K562 (cell line): ENCODE results near the gene RHBDF2. TPM values are rescaled to one million over a fixed set of nuclear protein-coding genes. Genes with fewer than 3 reads are reported as not detected.

Experiments
- ATAC-seq: fragments of 200-7000 bp; cut with Tn5 transposase; 3 replicates; pipeline ENCODE4 v1.9.1; 2020; ENCODE audit warnings: moderate library complexity
- BruUV-seq: library from RNA; stranded (reverse); fragments of 400-500 nt; replicated peaks from 2 replicates; lab custom pipeline; 2021; lab: Mats Ljungman, UMichigan
- CTCF ChIA-PET: fragments of 300-600 bp; formaldehyde crosslinking; extraction: SDS; loops from one replicate; lab custom pipeline; 2021; ENCODE audit warnings: low intra/inter-chr PET ratio; lab: Yijun Ruan, JAX
- POLR2A ChIA-PET: fragments of 300-600, 350-650 bp; sonication (Branson Sonifier 250); formaldehyde crosslinking; extraction: SDS; loops from one replicate; lab custom pipeline; 2021; ENCODE audit warnings: antibody characterized with exemption, inconsistent platforms; lab: Yijun Ruan, JAX
- DNase-seq, 4 experiments: peaks; one replicate each; pipeline versions ENCODE4 v3.0.0 to v3.0.0-alpha.2; 2011 to 2018; ENCODE audit warnings: low spot score in 3 of 4, mixed read lengths in 3 of 4; ENCODE audit errors: extremely low read depth in 1 of 4
- FAIRE-seq: peaks from 2 replicates; lab custom pipeline; 2011; peaks lifted over from hg19 to GRCh38; lab: Jason Lieb, UNC
- H2AFZ ChIP-seq: 2 replicates; pipeline ENCODE4 v1.6.0; 2011; ENCODE audit warnings: low read depth, low read length, control low read depth, inconsistent platforms
- H3K27ac ChIP-seq: fragments of 200-600 bp; 3 replicates; pipeline ENCODE4 v1.8.0; 2011; ENCODE audit warnings: low read depth, mild to moderate bottlenecking, control low read depth, inconsistent platforms, low read length, moderate library complexity, mixed read lengths; ENCODE audit errors: extremely low read depth
- H3K27me3 ChIP-seq, 2 experiments: fragments of 300-600 bp in 1 of 2; 2 replicates in 1 of 2; 3 replicates in 1 of 2; pipeline versions ENCODE4 v1.6.0 to v1.8.0; 2011; ENCODE audit warnings: inconsistent platforms in 2 of 2, low read length in 2 of 2, mild to moderate bottlenecking in 1 of 2, mixed read lengths in 1 of 2, moderate library complexity in 1 of 2; ENCODE audit not compliant: control insufficient read depth in 2 of 2, insufficient read depth in 2 of 2
- H3K36me3 ChIP-seq: fragments of 300-600 bp; 3 replicates; pipeline ENCODE4 v1.8.0; 2011; ENCODE audit warnings: mild to moderate bottlenecking, low read length, inconsistent platforms; ENCODE audit not compliant: control insufficient read depth, insufficient read depth
- H3K4me1 ChIP-seq, 2 experiments: fragments of 200-600 bp in 1 of 2; replicated peaks in 1 of 2; 2 replicates in 1 of 2; 3 replicates in 1 of 2; pipeline versions ENCODE4 v1.5.1 to v1.8.0; 2011; ENCODE audit warnings: inconsistent platforms in 2 of 2, low read length in 2 of 2, mild to moderate bottlenecking in 1 of 2, mixed read lengths in 1 of 2, moderate library complexity in 1 of 2; ENCODE audit not compliant: control insufficient read depth in 2 of 2, insufficient read depth in 2 of 2
- H3K4me2 ChIP-seq: 2 replicates; pipeline ENCODE4 v1.6.1; 2011; ENCODE audit warnings: low read length, control low read depth, inconsistent platforms, mixed read lengths; ENCODE audit not compliant: insufficient read depth
- H3K4me3 ChIP-seq: fragments of 200-600 bp; sonication (generic), shearing (Covaris generic); 2 replicates; pipeline ENCODE4 v1.5.1; 2016; ENCODE audit warnings: control low read depth, inconsistent platforms
- H3K79me2 ChIP-seq: fragments of 200-600 bp; 3 replicates; pipeline ENCODE4 v1.8.0; 2011; ENCODE audit warnings: low read length, inconsistent platforms; ENCODE audit not compliant: control insufficient read depth, insufficient read depth
- H3K9ac ChIP-seq, 2 experiments: 2 replicates each; pipeline versions ENCODE4 v1.6.0 to v1.6.1; 2011; ENCODE audit warnings: low read depth in 2 of 2, low read length in 2 of 2, control low read depth in 1 of 2, inconsistent platforms in 1 of 2, mild to moderate bottlenecking in 1 of 2, mixed read lengths in 1 of 2; ENCODE audit not compliant: insufficient read depth in 1 of 2
- H3K9me1 ChIP-seq: one replicate; pipeline ENCODE4 v1.6.0; 2011; ENCODE audit warnings: inconsistent platforms, mild to moderate bottlenecking, low read length, moderate library complexity; ENCODE audit not compliant: control insufficient read depth, insufficient read depth
- H3K9me3 ChIP-seq: replicated peaks from 2 replicates; pipeline ENCODE4 v1.5.1; 2011; ENCODE audit warnings: low read depth, low read length, inconsistent platforms; ENCODE audit not compliant: control insufficient read depth, insufficient read depth
- H4K20me1 ChIP-seq: replicated peaks from 2 replicates; pipeline ENCODE4 v1.6.1; 2011; ENCODE audit warnings: low read length, inconsistent platforms, mixed read lengths; ENCODE audit not compliant: control insufficient read depth, insufficient read depth
- AFF1 ChIP-seq, 2 experiments: fragments of 450-650 bp; IDR thresholded peaks; 2 replicates each; pipeline ENCODE4 v1.6.1; 2018; ENCODE audit warnings: mild to moderate bottlenecking in 2 of 2, low read depth in 1 of 2; ENCODE audit not compliant: partially characterized antibody in 2 of 2
- ARID2 ChIP-seq: fragments of 450-650 bp; IDR thresholded peaks from 2 replicates; pipeline ENCODE4 v1.6.1; 2017; ENCODE audit warnings: antibody characterized with exemption, mild to moderate bottlenecking
- GABPA ChIP-seq: fragments of 200-800 bp; sonication (Bioruptor generic); conservative IDR thresholded peaks from 2 replicates; pipeline ENCODE4 v1.6.1; 2016; ENCODE audit warnings: low read depth, missing genetic modification characterization, missing compliant biosample characterization
- MAFK ChIP-seq: IDR thresholded peaks from 2 replicates; pipeline ENCODE4 v1.6.1; 2011; ENCODE audit warnings: low read length, improper control_type of control experiment
- POLR3A ChIP-seq: IDR thresholded peaks from 2 replicates; pipeline ENCODE4 v1.6.1; 2011; ENCODE audit warnings: borderline replicate concordance, mild to moderate bottlenecking, moderate library complexity; ENCODE audit not compliant: insufficient read length, insufficient read depth; ENCODE audit errors: extremely low read depth
- TBL1XR1 ChIP-seq, 2 experiments: IDR thresholded peaks; 2 replicates each; pipeline ENCODE4 v1.6.1; 2012; ENCODE audit warnings: improper control_type of control experiment in 2 of 2, low read length in 2 of 2, mild to moderate bottlenecking in 1 of 2
- THAP12 ChIP-seq: fragments of 250-450 bp; sonication (Bioruptor Pico); IDR thresholded peaks from 2 replicates; pipeline ENCODE4 v1.9.0; 2021; ENCODE audit warnings: mild to moderate bottlenecking, inconsistent platforms
- U2AF1 ChIP-seq: fragments of 200-400 bp; formaldehyde crosslinking; optimal IDR thresholded peaks from 2 replicates; pipeline ENCODE3; 2017; ENCODE audit warnings: mild to moderate bottlenecking, low read depth, low read length, moderate library complexity
- ZNF23 ChIP-seq: fragments of 250-450 bp; sonication (Bioruptor Pico); IDR thresholded peaks from 2 replicates; pipeline ENCODE4 v1.4.0; 2020; ENCODE audit warnings: mild to moderate bottlenecking
- ZNF639 ChIP-seq, 2 experiments: fragments of 200-800 bp in 1 of 2; sonication (Bioruptor generic) in 1 of 2; sonication (generic) in 1 of 2; formaldehyde crosslinking in 1 of 2; IDR thresholded peaks in 1 of 2; conservative IDR thresholded peaks in 1 of 2; 2 replicates each; pipeline versions ENCODE4 v1.5.0 to v1.6.1; 2016 to 2020; ENCODE audit warnings: missing compliant biosample characterization in 1 of 2, missing genetic modification characterization in 1 of 2, missing genetic modification reagents in 1 of 2
- WGBS: fragments of 100-300 bp; shearing (Covaris generic); methylation state at CpG from one replicate; pipeline ENCODE4 v1.1.6; 2016; ENCODE audit warnings: low coverage, mixed read lengths; ENCODE audit not compliant: insufficient coverage; ENCODE audit errors: missing lambda C conversion rate; 5-methylcytosine and 5-hydroxymethylcytosine counted together
- in situ Hi-C: fragments of 300-500 bp; cut with MboI; formaldehyde crosslinking; loops from 4 replicates; pipeline ENCODE4 v1.15.0; 2018; ENCODE audit warnings: inconsistent platforms, mixed read lengths
- intact Hi-C: fragments of 100-400 bp; cut with micrococcal nuclease; formaldehyde crosslinking; loops from 2 replicates; pipeline ENCODE4 v1.14.2; 2022
- polyA plus RNA-seq, 8 experiments: library from polyadenylated mRNA; depleted of rRNA in 4 of 8; stranded (reverse) in 5 of 8; unstranded in 3 of 8; fragments of >200 nt; fragmentation: Nextera tagmentation in 2 of 8; fragmentation: Illumina TruSeq in 1 of 8; extraction: Ambion mirVana in 2 of 8; extraction: Trizol in 1 of 8; gene quantifications; 2 replicates each; pipeline versions ENCODE4 v1.2.1 to v1.2.3, GENCODE V29; 2011 to 2014; ENCODE audit warnings: inconsistent platforms in 1 of 8, missing spikeins in 1 of 8
- total RNA-seq, 7 experiments: library from RNA; depleted of rRNA in 6 of 7; stranded (reverse); fragments of >200 nt in 6 of 7; fragmentation: Illumina TruSeq in 2 of 7; extraction: Trizol in 2 of 7; gene quantifications; 2 replicates each; pipeline versions ENCODE4 v1.2.1 to v1.2.3, GENCODE V29; 2011 to 2021; ENCODE audit warnings: low replicate concordance in 1 of 7

RHBDF2 gene
- total and polyA plus RNA-seq, 9 of the 15 experiments (the other 6 are each of a cell fraction or from before 2014, with no cell fraction given) = 0.04 to 2.8 (median 1.1) TPM

GRCh38 chr17:76468634-76469010 lies 32.6 kb downstream of the RHBDF2 start (continued):
- TF ChIP-seq ZNF639 (CRISPR knock-in tag; conservative IDR thresholded peaks at IDR 0.05 in 1 of 2, IDR thresholded peaks at IDR 0.05 in 1 of 2) (no peak), U2AF1 (no peak)
- TF ChIP-seq, all 486 proteins: peak for 0

- ATAC-seq = no peak
- 2% methylated on average over 7 of the region's 8 CpGs for WGBS
- Histone ChIP-seq H3K36me3 (no peaks in the 10 kb centered on the region), H3K4me2 (no peak overlapping the region), H3K9me1 (peaks cover 2% of the 10 kb centered on the region), H3K4me3 (no peak overlapping the region), H3K27ac (no peak overlapping the region), H3K27me3 (peaks cover 3 to 47% of the 10 kb centered on the region in 2 experiments; a peak in 4 of 5 replicates), H3K79me2 (no peaks in the 10 kb centered on the region), H3K9me3 (no peaks in the 10 kb centered on the region), H2AFZ (no peak overlapping the region), H4K20me1 (0 out of 2 replicates have a peak, but pooled peaks cover 2% of the 10 kb centered on the region), H3K9ac (no peak overlapping the region; a peak in 1 of 4 replicates), H3K4me1 (peaks cover 0 to 39% of the 10 kb centered on the region in 2 experiments; a peak in 2 of 5 replicates)
- no peak for FAIRE-seq
- CTCF ChIA-PET = interaction anchor here (6.9 kb wide), 1 partner anchor 38 kb away, joined by 100 read pairs; no protein-coding TSS in a partner anchor
- in situ Hi-C loops = loop anchor here (5.0 kb wide), 1 partner anchor 39 kb away; no protein-coding TSS in a partner anchor
- BruUV-seq = no TSS peak
- POLR2A ChIA-PET = no interaction called here
- intact Hi-C loops = no loop called here
- no peak for DNase-seq
- TF ChIP-seq ARID2 = no peak
- no peak for TF ChIP-seq ZNF23
- no peak for TF ChIP-seq AFF1 (IDR thresholded peaks at IDR 0.05; ENCODE audit: low read depth in 1 of 2, partially characterized antibody in 2 of 2)
- no peak for TF ChIP-seq POLR3A
- no peak for TF ChIP-seq MAFK
- TF ChIP-seq THAP12 = no peak
- TF ChIP-seq GABPA (tag) = no peak
- TF ChIP-seq TBL1XR1 (IDR thresholded peaks at IDR 0.05; ENCODE audit: low read length in 2 of 2) = no peak
Measured at GRCh38 chr17:76467809-76468633, 33.2 kb downstream of the RHBDF2 start.
